ENCODE data around the gene NECTIN1.

NECTIN1 gene

DNA sequence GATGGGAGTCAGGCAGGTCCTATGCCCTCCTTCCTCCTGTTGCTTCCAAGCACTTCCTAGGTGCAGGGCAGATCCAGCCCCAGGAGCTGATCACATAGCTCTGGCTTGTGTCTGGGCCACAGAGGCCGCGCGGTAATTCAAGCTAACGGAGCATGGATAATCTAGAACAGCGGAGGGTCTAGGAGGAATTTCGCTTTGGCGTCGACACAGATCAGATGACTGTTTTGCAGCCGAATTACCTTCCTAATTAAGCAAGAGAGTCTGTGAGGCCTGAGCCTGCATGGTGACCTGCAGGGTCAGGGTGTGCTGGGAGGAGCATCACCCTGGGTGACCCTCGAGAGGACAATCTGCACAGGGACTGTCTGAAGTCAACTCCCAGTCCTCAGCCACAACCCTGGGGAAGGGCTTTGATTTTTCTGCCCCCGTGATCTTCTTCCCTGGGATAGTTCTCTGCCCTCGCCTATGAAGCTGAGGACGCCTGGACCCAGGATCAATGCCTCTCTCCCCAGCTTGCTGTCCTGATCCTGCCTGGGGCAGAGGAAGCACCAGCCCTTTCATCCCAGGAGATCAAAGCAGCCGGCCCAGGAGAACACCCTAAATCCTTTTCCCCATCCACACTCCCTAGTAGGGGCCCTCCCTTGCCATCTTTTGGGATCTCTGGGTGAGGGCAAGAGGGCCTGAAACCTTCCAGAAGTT lies 11.0 kb downstream of the NECTIN1 start:
- Histone ChIP-seq H3K27me3 (ENCODE audit: control insufficient read depth, insufficient read depth, low read length) (no peaks in the 10 kb centered on the region), H3K9ac (ENCODE audit: low read depth, low read length) (no peak overlapping the region), H3K4me3 (ENCODE audit: low read depth, low read length) (no peak overlapping the region), H3K9me3 (ENCODE audit: control insufficient read depth, insufficient read depth, low read length) (no peaks in the 10 kb centered on the region), H3K36me3 (ENCODE audit: control insufficient read depth, insufficient read depth, low read length) (no peaks in the 10 kb centered on the region), H3K4me1 (ENCODE audit: control insufficient read depth, insufficient read depth, low read length) (peaks cover 40% of the 10 kb centered on the region), H3K27ac (ENCODE audit: low read depth, low read length) (no peak overlapping the region)

GRCh38 chr11:119716582-119717498 lies 12.2 kb downstream of the NECTIN1 start:
- Histone ChIP-seq H3K4me1 (ENCODE audit: control insufficient read depth, insufficient read depth, low read length) (peaks cover 35% of the 10 kb centered on the region), H3K36me3 (ENCODE audit: control insufficient read depth, insufficient read depth, low read length) (peaks cover 2% of the 10 kb centered on the region; the same call in 1 of the 2 replicates), H3K27me3 (ENCODE audit: control insufficient read depth, insufficient read depth, low read length) (no peaks in the 10 kb centered on the region), H3K27ac (ENCODE audit: low read depth, low read length) (no peak overlapping the region), H3K9me3 (ENCODE audit: control insufficient read depth, insufficient read depth, low read length) (no peaks in the 10 kb centered on the region), H3K4me3 (ENCODE audit: low read depth, low read length) (no peak overlapping the region), H3K9ac (ENCODE audit: low read depth, low read length) (no peak overlapping the region)

GRCh38 chr11:119714590-119714989 lies 14.4 kb downstream of the NECTIN1 start:
- Histone ChIP-seq H3K9me3 (ENCODE audit: control insufficient read depth, insufficient read depth, low read length) (no peaks in the 10 kb centered on the region), H3K4me3 (ENCODE audit: low read depth, low read length) (no peak overlapping the region), H3K36me3 (ENCODE audit: control insufficient read depth, insufficient read depth, low read length) (peaks cover 9% of the 10 kb centered on the region; the same call in 1 of the 2 replicates), H3K9ac (ENCODE audit: low read depth, low read length) (no peak overlapping the region), H3K27ac (ENCODE audit: low read depth, low read length) (no peak overlapping the region), H3K4me1 (ENCODE audit: control insufficient read depth, insufficient read depth, low read length) (peaks cover 33% of the 10 kb centered on the region), H3K27me3 (ENCODE audit: control insufficient read depth, insufficient read depth, low read length) (no peaks in the 10 kb centered on the region)

DNA sequence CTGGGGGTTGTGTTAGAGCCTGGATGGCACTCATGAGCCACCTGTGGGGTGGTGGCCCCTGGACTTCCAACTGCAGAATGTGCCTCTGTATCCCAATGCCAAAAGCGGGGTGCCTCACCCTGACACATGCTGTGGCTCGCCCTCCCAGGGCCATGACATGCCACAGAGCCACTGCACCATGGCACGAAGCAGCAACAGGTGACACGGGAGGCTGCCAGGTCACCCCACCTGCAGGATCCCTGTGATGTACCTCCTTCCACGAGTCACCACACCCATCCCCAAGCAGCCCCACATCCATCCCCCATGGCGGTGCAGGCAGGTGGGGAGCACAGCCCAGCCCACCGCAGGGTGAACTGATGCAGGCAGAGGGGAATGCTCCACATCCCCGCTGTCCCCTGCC lies 14.8 kb downstream of the NECTIN1 start:
- Histone ChIP-seq H3K9me3 (ENCODE audit: control insufficient read depth, insufficient read depth, low read length) (no peaks in the 10 kb centered on the region), H3K4me1 (ENCODE audit: control insufficient read depth, insufficient read depth, low read length) (peaks cover 33% of the 10 kb centered on the region), H3K9ac (ENCODE audit: low read depth, low read length) (no peak overlapping the region)

DNA sequence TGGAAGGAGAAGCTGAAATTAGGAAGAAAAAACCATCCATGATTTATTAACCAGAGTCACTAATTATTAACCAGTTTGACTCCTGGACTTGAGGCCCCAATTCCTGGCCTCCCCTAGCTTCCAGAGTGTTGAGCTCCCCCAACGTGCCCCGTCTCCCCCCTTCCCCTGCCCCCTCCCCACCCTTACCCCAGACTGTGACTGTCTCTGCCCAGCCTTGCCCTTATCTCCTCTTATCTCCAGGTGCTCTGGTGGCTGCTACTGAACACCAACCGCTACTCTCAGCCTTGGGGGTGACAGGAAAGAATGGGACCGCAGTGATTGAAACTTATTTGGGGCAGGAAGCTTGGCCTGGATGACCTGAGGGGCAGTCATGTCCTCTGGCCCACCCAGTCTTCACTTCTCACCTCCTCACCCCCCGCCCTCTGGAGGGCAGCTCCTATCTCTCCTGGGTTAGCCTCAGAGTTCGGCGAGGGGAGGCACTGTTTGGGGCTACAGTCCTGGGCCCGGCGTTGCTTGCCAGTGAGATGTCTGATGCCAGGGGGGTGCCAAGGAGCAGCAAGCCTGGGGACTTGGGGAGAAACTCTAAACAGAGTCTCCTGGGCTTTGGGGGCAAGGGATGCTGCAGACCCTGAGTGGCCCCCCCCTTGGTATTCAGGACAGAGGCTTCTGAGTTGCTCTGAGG lies 15.5 kb downstream of the NECTIN1 start:
- H3K36me3 ChIP-seq (ENCODE audit: control insufficient read depth, insufficient read depth, low read length) = peaks cover 9% of the 10 kb centered on the region; the same call in 1 of the 2 replicates
- no peaks in the 10 kb centered on the region for H3K9me3 ChIP-seq (ENCODE audit: control insufficient read depth, insufficient read depth, low read length)
- no peaks in the 10 kb centered on the region for H3K27me3 ChIP-seq (ENCODE audit: control insufficient read depth, insufficient read depth, low read length)
- H3K27ac ChIP-seq (ENCODE audit: low read depth, low read length) = no peak overlapping the region
- H3K4me3 ChIP-seq (ENCODE audit: low read depth, low read length) = no peak overlapping the region
- no peak overlapping the region for H3K9ac ChIP-seq (ENCODE audit: low read depth, low read length)
- peaks cover 32% of the 10 kb centered on the region for H3K4me1 ChIP-seq (ENCODE audit: control insufficient read depth, insufficient read depth, low read length)

More for the DNA sequence above, 14.8 kb downstream of the NECTIN1 start:
- H3K27me3 ChIP-seq (ENCODE audit: control insufficient read depth, insufficient read depth, low read length) = no peaks in the 10 kb centered on the region
- H3K27ac ChIP-seq (ENCODE audit: low read depth, low read length) = no peak overlapping the region
- no peak overlapping the region for H3K4me3 ChIP-seq (ENCODE audit: low read depth, low read length)
- peaks cover 9% of the 10 kb centered on the region; the same call in 1 of the 2 replicates for H3K36me3 ChIP-seq (ENCODE audit: control insufficient read depth, insufficient read depth, low read length)

- H3K36me3 ChIP-seq (ENCODE audit: control insufficient read depth, insufficient read depth, low read length) = peaks cover 9% of the 10 kb centered on the region; the same call in 1 of the 2 replicates
- no peak overlapping the region for H3K27ac ChIP-seq (ENCODE audit: low read depth, low read length)
- no peak overlapping the region for H3K4me3 ChIP-seq (ENCODE audit: low read depth, low read length)
- no peak overlapping the region for H3K9ac ChIP-seq (ENCODE audit: low read depth, low read length)
- no peaks in the 10 kb centered on the region for H3K9me3 ChIP-seq (ENCODE audit: control insufficient read depth, insufficient read depth, low read length)
- no peaks in the 10 kb centered on the region for H3K27me3 ChIP-seq (ENCODE audit: control insufficient read depth, insufficient read depth, low read length)
- H3K4me1 ChIP-seq (ENCODE audit: control insufficient read depth, insufficient read depth, low read length) = peaks cover 28% of the 10 kb centered on the region
These were observed 16.3 kb downstream of the NECTIN1 start for GRCh38 chr11:119712459-119713358.

GRCh38 chr11:119712006-119712405 lies 17.0 kb downstream of the NECTIN1 start:
- no peak overlapping the region for H3K27ac ChIP-seq (ENCODE audit: low read depth, low read length)
- H3K27me3 ChIP-seq (ENCODE audit: control insufficient read depth, insufficient read depth, low read length) = no peaks in the 10 kb centered on the region
- H3K9me3 ChIP-seq (ENCODE audit: control insufficient read depth, insufficient read depth, low read length) = no peaks in the 10 kb centered on the region
- peaks cover 9% of the 10 kb centered on the region; the same call in 1 of the 2 replicates for H3K36me3 ChIP-seq (ENCODE audit: control insufficient read depth, insufficient read depth, low read length)
- H3K9ac ChIP-seq (ENCODE audit: low read depth, low read length) = no peak overlapping the region
- peaks cover 28% of the 10 kb centered on the region for H3K4me1 ChIP-seq (ENCODE audit: control insufficient read depth, insufficient read depth, low read length)
- no peak overlapping the region for H3K4me3 ChIP-seq (ENCODE audit: low read depth, low read length)

GRCh38 chr11:119711476-119711875 lies 17.5 kb downstream of the NECTIN1 start:
- no peak overlapping the region for H3K9ac ChIP-seq (ENCODE audit: low read depth, low read length)
- H3K9me3 ChIP-seq (ENCODE audit: control insufficient read depth, insufficient read depth, low read length) = no peaks in the 10 kb centered on the region
- H3K36me3 ChIP-seq (ENCODE audit: control insufficient read depth, insufficient read depth, low read length) = peaks cover 9% of the 10 kb centered on the region; the same call in 1 of the 2 replicates
- no peak overlapping the region for H3K4me3 ChIP-seq (ENCODE audit: low read depth, low read length)
- no peak overlapping the region for H3K27ac ChIP-seq (ENCODE audit: low read depth, low read length)
- no peaks in the 10 kb centered on the region for H3K27me3 ChIP-seq (ENCODE audit: control insufficient read depth, insufficient read depth, low read length)
- peaks cover 26% of the 10 kb centered on the region for H3K4me1 ChIP-seq (ENCODE audit: control insufficient read depth, insufficient read depth, low read length)

GRCh38 chr11:119710417-119710816 lies 18.6 kb downstream of the NECTIN1 start:
- H3K27ac ChIP-seq (ENCODE audit: low read depth, low read length) = no peak overlapping the region
- no peaks in the 10 kb centered on the region for H3K9me3 ChIP-seq (ENCODE audit: control insufficient read depth, insufficient read depth, low read length)
- peaks cover 16% of the 10 kb centered on the region for H3K4me1 ChIP-seq (ENCODE audit: control insufficient read depth, insufficient read depth, low read length)
- peaks cover 10% of the 10 kb centered on the region; the same call in 1 of the 2 replicates for H3K36me3 ChIP-seq (ENCODE audit: control insufficient read depth, insufficient read depth, low read length)
- no peaks in the 10 kb centered on the region for H3K27me3 ChIP-seq (ENCODE audit: control insufficient read depth, insufficient read depth, low read length)
- H3K4me3 ChIP-seq (ENCODE audit: low read depth, low read length) = no peak overlapping the region
- H3K9ac ChIP-seq (ENCODE audit: low read depth, low read length) = no peak overlapping the region
